ENCODE data around the gene GPAT3.
"Not testable (repeated sequence)": the region's sequence is repeated elsewhere in the genome, so short reads cannot be mapped to it uniquely, and the experiment has no call there.

GPAT3 gene

DNA sequence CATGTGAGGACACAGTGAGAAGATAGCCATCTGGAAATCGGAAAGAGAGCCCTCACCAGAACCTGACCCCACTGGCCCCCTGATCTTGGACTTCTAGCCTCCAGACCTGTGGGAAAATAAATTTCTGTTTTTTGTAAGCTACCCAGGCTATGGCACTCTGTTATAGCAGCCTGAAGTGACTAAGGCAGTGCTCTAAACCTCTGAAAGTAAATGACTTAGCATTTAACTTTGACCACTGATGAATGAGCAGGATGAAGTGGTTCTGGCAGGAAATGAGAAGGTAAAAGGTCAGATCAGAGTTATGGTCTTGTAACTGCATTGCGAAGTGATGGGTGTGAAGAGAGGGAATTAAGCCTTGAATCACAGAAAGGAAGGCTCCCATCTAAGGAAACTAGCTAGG is 17.0 kb downstream of the GPAT3 start:
- no peak for DNase-seq

DNA sequence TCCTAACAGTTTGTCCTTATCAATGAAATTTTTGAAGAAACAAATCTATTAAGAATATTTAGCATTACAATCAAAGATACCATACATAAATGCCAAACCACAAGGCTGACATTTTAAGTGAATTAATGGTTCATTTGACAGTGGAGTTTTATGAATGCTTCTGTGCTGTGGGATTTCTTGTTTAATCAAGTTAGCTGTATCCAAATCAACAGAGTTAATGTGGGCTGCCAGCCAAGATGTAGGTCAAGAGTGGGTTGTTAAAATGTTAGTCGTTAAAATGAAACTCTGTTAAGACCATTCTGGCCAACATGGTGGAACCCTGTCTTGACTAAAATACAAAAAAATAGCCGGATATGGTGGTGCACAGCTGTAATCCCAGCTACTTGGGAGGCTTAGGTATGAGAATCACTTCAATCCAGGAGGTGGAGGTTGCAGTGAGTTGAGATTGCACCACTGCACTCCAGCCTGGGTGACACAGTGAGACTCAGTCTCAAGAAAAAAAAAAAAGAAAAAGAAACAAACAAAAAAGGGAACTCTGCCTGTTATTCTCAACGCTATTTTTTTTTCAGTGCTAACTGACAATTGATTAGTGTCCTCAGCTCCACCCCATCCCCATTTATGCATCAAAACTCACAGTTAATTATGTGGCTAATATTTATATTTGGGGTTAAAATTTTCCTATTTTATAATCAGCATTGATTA is 20.2 kb downstream of the GPAT3 start:
- DNase-seq = no peak

DNA sequence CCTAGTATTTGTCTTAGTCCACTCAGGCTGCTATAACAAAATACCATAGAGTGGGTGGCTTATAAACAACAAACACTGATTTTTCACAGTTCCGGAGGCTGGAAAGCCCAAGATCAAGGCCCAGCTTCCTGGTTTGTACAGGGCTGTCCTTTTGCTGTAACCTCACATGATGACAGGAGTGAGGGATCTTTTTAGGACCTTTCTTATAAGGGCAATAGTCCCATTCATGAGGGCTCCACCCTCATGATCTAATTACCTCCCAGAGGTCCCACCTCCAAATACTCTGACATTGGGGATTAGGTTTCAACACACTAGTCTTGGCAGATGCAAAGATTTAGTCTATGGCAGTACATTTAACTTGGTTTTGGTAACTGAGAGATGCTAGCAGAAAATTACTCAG is 20.9 kb downstream of the GPAT3 start:
- DNase-seq = no peak

DNA sequence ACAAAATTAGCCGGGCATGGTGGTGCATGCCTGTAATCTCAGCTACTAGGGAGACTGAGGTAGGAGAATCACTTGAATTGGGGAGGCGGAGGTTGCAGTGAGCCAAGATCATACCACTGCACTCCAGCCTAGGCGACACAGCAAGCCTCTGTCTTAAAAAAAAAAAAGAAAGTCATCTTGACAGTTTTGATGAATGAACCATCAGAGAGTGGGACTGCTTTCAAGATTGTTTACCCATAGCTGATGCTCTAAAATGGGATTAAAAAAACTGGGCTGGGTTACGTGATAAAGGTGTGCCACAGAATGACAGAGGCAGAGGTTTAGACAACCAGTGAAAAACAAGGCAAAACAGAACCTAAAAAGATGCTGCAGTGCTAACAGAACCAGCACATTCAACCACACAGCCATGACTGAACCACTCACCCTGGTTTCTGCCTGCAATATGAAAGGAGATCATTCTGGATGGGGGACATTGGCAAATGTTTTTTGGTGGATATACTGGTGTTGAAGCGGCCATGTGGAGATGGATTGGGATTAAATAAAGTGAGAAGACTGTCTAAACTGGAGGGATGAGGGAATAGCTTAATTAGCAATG is 22.2 kb downstream of the GPAT3 start:
- DNase-seq = no peak

DNA sequence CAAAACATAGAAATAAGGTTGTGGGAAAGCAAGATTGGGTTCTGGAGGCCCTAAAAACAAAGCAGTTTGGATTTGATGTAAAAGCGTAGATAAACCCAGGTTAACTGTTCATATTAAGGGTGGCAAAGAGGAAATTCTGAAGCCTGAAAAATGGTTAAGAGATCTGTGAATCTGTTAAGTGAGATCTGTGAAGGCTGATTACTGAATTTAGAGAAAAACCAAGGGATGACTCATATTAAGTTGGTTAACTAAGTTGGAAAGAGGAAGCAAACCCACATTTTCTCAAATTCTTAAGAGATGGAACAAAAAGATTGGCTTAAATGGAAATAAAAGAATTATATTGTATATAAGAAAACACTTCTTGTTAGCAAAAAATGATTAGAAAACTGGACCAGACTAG is 22.8 kb downstream of the GPAT3 start:
- DNase-seq = no peak

DNA sequence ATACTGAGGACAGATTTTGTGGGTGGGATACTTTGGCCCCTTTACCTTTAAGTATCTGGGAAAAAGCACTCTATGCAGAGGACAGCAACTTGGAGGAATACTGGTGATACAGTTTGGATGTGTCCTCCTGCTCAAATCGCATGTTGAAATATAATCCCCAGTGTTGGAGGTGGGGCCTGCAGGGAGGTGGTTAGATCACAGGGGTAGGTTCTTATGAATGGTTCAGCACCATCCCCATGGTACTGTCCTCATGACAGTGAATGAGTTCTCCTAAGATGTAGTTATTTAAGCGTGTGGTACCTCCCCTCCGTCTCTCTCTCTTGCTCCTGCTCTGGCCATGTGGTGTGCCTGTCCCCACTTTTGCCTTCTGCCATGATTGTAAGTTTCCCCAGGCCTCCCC is 24.6 kb downstream of the GPAT3 start:
- DNase-seq = no peak

DNA sequence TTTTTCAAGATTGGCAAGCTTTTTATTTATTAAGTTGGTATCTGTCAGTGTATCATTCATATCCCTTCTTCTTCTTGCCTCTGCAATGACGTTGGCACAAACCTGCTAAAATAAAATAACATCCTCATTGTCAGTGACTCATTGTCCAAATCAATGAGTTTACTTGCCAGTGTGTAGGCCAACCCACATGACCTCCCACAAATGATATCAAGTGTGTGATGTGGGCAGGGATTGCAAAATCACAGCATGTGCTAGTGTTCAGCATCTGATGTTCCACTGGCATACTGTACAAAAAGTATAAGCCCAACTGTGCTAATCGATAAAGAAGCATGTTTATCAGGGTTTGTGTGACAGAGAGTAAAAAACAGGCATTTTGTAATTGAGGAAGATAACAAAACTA is 25.5 kb downstream of the GPAT3 start:
- peak; percentile 56 for DNase-seq

DNA sequence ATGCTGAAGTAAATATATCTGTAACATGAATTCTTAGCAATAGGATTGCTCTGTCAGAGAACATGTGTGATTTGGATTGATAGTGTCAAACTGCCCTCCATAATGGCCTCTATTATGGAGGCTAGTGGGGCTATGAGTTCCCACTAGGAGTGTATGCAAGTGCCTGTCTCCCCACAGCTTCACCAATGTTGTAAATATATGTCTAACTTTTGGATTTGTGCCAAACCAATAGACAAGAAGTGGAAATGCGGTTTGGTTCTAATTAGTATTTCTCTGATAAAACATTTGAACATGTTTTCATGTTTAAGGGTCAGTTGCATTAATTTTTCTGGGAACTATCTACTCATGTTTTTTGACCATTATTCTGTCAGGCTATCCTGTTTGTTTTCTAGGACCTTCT is 28.1 kb downstream of the GPAT3 start:
- no peak for DNase-seq

DNA sequence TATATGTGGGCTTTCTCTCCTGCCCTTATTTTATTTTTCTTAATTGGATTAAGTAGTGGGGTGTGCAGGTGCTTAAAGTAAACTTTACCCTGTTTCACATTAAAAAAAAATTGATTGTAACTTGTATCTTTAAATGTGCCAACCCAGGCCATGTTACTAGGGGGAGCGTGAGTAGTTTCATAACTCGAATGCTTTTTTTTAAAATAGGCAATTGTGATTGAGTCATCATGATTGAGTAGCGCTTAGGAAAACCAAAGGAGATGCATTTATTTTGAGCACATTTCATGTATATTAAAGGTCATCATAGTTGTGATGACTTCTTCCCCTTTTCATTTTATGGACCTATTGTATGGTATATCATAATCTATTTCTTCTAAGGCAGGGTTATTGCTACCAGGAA is 32.2 kb downstream of the GPAT3 start:
- no peak for DNase-seq

DNA sequence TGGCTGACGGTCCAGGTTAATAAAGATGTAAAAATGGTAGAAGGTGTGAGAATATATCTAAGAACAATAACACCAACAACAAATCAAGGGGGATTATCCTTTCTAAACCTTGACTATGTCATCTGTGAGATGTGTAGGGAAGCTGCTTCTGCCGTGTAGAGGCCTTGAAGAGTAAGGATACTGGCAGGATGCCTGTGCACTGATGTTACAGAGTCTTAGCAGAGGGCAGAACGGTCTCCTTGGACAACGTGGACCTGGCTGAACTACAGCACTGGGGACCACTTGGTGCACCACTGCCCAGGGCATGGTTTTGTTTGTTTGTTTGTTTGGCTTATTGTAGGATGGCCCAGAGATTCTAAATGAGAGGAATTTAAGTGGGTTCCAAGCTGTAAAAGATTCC is 33.5 kb downstream of the GPAT3 start:
- no peak for DNase-seq

DNA sequence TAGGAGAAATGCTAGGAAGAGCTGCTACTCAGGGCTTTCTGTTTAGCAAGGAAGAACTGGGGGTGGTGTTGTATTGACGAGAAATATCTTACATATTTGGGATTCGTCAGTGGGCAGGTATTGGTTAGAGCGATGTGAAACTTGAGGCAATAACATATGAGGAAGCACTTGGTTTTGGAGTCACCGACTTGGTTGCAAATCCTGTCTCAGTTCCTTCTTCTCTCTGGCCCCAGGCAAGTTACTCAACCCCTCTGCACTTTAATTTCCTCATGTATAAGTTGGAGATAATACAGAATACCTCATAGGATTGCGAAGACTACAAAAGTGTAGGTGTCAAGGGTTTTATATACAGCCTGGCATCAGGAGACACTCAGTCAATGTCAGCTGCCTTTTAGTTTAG is 34.1 kb downstream of the GPAT3 start:
- no peak for DNase-seq

DNA sequence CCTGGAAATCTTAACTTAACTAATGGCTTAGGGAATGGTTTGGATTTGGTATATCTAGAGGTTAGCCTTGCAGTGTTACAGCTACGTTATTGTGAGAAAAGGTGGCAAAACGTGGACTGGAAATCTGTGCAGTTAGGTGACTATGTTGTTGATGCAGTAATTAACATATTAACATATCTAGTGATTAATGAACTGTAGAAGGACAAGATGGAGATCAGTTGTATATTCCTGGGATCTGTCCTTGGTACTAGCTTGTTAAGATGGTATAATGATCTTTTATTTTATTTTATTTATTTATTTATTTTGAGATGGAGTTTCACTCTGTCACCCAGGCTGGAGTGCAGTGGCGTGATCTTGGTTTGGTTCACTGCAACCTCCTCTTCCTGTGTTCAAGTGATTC is 36.9 kb downstream of the GPAT3 start:
- no peak for DNase-seq

DNA sequence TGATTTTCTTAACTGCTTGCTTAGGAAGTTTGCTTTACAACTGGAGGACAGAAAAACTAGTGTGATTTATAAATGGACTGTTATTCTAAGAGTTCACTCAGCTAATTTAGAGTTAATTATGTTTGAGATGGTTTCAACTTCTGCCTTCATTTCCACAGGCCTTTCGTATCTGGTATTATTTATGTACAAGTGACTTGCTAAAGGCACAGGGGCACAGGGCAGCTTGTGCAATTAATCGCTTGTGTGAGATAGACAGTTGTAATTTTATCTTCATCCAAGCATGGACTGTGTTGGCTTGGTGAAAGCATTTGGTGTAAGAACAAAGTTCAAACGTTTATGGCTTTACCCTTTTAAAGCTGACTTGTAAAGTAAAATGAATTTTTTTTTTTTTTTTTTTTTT is 38.3 kb downstream of the GPAT3 start:
- no peak for DNase-seq

DNA sequence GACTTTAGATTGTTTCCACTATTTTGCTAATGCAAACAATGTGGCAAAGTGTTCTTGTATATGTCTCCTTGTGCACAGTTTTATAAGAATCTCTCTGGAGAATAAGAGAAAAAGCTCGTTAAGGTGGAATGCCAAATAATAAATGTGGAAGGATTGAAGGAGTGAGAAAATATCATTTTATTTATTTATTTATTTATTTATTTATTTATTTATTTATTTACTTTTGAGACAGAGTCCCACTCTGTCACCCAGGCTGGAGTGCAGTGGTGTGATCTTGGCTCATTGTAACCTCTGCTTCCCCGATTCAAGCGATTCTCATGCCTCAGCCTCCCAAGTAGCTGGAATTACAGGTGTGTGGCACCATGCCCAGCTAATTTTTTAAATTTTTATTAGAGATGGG is 40.3 kb downstream of the GPAT3 start:
- not testable (repeated sequence) for DNase-seq

DNA sequence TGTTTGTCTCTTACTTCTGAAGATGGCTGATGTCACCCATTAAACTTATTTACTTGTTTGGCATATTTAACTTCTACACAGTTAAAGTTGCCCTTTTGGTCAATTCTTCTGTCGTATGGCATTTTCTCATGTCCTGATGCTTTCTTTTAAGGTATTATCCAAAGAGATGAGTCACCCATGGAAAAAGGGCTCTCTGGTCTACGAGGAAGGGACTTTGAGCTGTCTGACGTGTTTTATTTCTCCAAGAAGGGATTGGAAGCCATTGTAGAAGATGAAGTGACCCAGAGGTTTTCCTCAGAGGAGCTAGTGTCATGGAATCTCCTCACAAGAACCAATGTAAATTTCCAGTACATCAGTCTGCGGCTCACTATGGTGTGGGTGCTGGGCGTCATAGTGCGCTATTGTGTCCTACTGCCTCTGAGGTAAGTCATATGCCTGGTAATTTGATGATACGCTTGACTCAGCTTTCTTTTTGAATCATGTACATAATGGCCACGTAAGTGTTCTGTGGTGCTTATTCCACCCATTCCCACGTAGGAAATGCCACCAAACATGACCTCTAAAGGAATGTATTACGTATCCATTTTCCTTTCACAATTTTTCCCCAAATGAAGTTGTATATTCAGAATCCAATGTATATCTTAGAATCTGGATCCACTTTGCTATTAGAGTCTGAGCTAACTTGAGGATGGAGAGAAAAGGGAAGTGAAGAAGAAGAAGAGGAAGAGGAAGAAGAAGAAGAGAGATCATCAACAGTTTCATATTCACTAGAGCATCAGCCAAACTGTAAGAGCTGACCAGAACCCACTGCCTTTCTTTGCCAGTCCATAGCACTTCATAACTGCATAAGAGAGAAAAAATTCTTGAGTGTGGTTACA is 45.7 kb downstream of the GPAT3 start:
- DNase-seq = no peak

DNA sequence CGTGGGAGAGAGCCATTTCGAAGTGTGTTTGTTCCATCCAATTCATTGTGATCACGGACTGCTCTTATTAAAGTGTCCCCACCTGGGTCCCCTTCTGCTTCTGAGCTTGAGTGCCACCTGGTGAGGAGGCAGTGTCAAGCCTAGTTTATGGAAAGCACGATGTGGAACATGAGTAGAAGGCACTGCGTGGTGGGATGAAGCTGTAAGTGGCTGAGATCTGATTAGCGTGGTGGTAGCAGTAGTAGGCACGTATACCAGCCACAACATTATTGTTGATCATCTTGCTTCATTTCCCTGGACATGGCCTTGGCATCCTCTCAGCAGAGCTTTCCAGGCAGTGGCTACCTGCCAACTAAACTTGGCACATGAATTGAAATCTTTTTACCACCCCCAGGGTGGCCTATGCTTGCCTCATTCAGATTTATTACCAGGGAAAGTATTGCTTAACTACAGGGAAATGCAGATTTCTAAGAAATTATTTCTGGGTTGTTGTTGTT is 46.4 kb downstream of the GPAT3 start:
- DNase-seq = no peak

DNA sequence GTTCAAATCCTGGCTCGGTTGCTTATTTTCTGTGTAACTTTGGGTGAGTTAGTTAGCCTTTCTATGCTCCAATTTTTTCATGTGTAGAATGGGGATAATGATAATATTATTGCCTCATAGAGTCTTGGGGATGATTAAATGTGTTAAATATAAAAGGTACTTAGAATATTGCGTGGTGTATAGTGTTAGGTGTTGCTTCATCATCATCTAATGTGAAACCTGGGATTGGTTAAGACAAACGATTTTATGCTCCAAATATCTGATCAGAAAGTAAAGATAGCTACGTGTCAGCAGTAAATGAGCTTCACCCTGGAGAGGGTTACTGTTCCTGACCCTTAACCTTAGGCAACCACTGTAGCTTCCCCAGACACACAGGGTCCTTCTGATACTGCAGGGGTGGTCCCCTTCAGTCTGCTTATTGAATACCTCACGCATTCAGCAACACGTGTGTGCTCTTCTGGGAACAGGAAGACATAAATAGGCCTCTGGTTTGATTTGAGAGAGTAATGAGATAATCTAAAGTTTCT is 50.1 kb downstream of the GPAT3 start:
- no peak for DNase-seq

DNA sequence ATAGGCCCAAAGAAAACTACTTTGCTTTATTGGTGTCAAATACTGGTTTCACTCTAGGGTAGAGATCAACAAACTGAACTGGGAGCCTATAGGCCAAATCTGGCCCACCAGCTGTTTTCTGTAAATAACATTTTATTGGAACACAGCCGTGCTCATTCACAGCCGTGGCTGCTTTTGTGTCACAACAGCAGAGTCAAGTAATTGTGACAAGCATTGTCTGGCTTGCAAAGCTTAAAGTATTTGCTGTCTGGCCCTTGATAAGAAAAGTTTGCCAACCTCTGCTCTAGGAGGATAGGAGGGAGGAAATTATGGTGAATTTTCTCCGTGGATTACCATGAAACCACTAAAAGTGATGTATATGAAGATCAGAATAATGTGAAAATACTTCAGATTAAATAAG is 53.4 kb downstream of the GPAT3 start:
- DNase-seq = no peak

DNA sequence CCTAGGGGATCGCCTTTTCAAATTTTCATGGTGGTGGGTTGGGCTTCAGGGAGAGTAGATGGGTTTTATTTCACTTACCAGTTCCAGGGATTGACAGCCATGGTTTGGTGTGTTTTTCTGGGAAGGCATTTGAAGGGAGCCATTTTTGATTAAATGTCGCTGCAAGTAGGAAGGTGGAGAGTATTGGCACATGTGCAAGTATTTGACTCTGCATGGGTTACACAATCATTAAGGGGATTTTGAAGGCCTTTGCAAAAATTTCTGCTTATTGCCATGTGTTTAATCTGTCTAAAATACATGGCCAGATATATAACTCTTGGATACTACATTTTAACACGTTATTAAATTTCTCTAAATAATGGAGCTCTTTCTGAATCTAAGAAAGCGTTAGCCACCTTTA is 55.1 kb downstream of the GPAT3 start:
- DNase-seq = no peak

DNA sequence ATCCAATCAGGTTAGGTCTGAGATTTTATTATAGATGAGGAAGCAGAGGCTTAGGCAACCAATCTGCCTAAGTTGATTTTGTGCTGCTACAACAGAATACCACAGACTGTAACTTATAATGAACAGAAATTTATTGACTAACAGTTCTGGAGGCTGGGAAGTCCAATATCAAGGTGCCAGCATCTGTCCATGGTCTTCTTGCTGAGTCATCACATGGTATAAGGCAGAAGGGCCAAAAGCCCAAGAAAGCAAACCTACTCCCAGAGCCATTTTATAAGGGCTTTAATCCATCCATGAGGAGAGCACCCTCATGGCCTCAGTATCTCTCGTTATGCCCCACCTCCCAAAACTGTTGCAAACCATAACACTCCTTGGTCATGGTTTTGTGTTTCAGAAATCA is 55.8 kb downstream of the GPAT3 start:
- no peak for DNase-seq

DNA sequence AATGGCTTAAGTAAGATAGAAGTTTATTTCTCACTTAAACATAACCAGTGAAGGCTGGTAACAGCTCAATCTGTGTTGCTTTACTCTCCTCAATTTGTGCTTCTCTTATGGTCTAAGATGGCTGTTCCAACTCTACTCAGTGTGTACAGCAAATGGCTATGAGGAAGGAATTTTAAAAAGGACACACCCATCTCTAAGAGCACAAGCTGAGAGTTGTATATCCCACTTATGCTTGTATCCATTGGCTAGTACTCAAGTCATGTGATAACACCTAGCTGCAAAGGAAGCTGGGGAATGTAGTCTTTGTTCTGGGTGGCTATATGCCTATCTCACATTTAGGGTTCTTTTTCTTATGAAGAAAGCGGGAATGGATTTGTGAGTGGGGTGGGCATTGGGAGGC is 63.3 kb downstream of the GPAT3 start:
- peak; percentile 26 for DNase-seq

DNA sequence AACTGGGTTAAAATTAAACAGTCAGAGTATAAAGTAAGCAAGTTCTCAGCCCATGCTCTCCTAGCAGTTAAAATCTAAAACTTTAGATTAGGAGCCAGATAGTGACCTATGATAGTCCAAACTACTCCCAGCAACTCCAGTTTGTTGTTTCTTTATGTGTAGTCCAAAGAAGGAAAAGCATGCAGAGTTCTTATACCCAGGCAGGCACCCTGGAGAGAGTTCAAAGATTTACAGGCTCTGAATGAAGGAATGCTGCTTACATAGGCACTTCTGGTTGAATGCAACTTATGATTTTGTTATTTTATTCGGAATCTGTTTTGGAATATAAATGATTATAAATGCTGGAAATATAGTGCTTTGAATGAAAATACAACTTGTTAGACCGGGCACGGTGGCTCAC is 67.2 kb downstream of the GPAT3 start:
- DNase-seq = no peak

DNA sequence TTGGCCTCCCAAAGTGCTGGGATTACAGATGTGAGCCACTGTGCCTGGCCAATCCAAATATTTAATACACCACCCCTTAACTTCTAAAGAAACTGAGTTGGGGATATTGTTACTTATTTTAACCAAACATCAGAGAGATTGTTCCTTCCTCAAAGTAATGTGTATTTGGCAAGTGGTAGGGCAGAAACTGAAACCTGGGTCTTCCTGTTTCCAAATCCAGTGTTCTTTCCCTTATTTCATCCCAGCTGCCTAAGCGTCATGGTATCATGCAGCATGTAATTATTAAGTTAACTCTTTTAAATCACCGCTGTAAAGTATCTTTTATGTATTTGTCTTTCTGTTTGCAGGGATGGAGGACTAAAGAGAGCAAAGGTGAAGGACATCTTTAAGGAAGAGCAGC is 68.4 kb downstream of the GPAT3 start:
- DNase-seq = no peak

DNA sequence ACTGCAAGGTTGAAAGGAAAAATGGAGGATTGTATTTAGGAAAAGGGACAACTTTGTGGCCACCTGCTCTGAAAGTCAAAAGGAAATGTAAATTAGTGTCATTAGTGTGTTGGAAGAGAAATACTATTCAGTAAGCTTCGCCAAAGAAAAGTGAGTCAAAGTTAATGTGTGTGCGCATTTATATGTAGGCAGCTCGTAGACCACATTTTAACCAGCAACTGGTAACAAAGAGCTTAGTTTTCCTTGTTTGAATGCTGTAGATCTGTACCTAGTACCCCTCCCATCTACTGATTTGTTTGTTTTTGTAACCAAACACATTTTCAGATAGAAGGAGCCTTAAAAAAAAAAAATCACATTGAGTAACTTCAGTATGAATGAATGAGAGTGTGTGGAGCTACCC is 69.3 kb downstream of the GPAT3 start:
- no peak for DNase-seq
